GM21423 (cell line): Measurements from ENCODE around the gene PFDN1.
A peak's percentile ranks its signal among the peaks of the same experiment; 100 is the strongest.

ENCODE experiments used
- ATAC-seq: cut with Tn5 transposase; IDR thresholded peaks from one replicate; pipeline ENCODE4 v1.9.1; 2021; ENCODE audit warnings: mild to moderate bottlenecking, moderate library complexity; ENCODE audit not compliant: unreplicated experiment

PFDN1 gene

DNA sequence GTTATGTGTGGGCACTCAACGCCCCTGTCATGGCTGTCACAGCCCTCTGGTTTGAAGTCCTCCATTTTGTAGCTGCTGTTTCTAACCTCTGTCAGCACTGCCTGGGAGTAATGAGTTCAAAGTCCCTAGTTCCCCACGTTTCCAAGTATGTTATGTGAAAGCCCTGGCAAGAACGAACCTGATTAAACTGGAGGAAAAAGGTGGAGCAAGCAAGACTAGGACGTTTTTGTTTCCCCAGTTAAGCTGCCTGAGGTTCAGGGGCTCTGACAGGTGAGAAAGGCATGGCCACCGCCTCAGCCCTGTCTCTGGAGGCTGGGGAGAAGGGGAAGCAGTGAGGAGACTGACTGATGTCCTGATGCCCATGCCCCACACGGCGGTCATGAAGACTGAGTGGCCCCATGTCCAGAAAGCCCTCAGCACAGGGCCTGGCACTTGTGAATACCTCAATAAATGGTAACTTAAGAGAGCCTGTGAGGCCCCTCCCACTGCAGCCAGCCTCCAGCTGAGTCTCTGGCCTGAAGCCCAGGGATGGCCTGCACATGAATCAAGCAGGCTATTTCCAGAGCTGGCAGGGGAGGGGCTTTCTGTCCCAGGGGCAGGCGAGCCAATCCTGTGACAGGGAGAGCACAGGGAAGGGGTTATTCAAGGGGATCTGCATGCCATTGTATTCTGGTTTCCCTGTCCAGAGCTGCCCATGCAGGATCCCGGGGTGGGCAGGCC, 61.8 kb downstream of the PFDN1 start:
- no peak for ATAC-seq

DNA sequence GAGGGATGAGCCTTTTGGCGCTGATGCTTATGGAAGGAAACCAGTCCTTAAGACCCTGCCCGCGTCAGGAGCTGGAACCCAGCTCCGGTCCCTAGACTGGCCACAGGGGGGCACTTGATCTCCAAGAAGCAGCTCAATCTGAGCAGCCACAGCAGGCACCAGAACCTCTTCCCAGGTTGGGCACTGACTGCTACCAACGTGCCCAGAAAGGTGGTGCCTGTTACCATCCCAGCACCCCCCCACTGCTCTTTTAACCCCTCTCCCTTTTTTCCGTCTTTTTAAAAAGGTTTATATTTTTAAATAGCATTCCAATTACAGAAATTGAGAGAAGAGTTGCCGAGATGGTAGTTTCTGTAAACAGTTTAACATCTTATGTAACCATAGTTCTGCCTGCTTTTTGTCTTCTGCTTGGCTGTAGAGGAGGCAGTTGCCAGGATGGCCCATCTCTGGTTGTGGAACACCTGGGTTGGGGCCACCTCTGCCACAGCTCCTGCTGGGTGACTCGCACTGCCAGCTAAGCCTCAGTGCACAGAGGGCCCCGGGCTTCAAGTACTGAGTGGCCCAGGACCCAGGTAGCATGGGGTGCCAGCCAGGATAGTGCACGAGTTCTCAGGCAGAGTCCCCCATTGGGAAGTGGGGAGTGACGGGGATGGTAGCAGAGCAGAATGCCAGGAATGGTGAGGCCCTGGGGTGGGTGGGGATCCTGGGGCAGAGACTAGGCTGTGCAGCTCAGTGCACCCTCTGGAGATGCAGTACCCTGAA, 62.8 kb downstream of the PFDN1 start:
- ATAC-seq: peak; percentile 66

DNA sequence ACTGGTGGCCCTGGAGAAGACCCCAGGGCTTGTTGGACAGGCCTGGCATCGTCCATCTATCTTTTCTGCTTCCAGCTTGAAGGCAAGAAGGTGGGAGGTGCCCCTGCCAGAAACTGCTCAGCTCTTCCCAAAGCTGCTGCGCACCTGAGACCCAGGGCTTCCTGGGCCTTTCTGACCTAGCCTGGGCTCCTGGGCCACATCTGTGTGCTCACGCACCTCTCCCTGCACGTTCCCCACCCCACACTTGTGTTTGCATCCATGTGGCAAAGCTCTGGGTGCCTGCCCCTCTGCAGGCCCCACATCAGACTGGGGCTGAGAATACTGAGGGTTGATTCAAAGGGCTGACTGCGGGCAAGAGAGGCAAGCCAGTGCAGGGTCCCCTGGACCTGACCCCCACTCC, 63.4 kb downstream of the PFDN1 start:
- no peak for ATAC-seq

DNA sequence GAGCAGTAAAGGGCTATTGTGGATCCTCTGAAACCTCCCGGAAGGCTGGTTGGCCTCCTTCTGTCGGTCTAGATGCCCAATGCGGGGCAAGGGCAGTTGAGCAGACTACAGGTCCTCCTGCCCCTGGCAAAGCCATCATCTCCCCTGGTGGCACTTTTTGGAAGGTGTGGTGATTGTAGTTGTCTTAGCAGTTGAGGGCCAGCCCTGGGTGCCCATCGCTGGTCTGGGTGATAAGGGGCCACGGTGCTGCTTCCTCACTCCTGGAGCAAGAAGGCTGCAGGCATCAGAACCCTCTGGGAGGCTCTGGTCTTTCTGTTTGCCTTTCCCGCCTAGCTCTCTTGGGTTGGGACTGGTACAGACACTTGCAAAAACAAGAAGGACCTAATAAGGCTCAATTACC, 64.1 kb downstream of the PFDN1 start:
- ATAC-seq: no peak

DNA sequence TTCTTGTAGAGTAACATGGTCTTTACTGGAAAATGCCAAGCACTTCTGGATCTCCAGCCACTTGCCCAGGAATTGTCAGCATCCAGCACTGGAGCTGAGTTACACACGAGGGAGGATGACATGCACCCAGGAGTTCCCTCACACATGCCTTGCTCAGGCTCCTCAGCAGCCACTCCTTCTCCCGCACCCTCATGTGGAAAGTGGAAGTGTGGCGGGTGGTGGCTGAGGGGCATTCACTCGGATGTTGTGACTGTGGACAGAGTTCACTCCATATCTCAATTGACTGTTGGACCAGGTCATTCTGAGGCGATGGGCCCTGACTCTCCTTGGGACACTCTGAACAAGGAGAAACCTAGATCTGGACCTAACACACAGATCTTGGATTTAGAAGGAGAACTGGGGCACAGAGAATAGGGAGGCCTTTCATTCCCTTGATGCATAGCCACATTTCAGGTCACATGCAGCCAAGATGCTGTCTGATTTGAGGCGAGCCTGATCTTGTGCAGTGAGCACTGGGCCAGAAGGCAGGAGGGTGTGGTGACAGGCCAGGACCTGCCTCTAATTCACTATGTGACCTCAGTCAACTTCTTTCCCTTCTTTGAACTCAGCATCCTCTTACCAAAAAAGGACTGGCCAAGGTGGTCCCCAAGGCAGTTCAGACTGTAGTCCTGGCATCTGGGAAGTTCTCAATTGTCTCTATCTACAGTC, 65.9 kb downstream of the PFDN1 start:
- no peak for ATAC-seq

DNA sequence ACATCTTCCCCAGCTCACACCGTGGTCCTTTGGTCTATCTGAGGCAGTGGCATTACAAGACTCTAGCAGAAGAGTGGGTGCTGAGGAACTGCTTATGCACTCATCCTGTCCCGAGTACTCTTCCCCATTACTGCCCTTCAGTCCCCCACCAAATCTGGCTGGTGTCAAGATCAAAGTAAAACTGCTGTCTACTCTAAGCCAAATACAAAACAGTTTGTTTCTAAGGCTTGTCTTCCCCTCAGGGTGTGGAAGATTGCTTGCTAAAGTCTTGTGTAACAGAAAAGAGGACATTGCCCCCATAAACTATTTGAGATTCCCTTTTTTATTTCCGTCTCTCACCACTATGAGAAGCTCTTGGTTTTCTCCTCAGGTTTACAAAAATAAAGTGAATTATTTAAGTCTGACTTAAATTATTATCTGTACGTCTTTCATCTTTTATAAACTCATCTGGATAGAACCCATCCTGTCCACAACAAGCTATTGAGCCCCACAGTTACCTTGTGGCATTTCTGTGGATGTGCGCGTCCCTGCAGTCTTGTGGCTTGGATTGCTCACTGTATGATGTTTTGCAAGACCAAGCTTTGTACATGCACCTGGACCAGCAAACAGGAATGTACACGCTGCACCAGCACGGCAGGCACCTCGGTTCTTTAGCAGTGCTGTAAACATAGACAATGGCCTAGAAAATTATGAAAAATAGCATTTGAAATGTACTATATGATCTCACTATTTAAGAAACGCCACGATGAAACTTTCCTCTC, 66.9 kb downstream of the PFDN1 start:
- ATAC-seq: no peak

DNA sequence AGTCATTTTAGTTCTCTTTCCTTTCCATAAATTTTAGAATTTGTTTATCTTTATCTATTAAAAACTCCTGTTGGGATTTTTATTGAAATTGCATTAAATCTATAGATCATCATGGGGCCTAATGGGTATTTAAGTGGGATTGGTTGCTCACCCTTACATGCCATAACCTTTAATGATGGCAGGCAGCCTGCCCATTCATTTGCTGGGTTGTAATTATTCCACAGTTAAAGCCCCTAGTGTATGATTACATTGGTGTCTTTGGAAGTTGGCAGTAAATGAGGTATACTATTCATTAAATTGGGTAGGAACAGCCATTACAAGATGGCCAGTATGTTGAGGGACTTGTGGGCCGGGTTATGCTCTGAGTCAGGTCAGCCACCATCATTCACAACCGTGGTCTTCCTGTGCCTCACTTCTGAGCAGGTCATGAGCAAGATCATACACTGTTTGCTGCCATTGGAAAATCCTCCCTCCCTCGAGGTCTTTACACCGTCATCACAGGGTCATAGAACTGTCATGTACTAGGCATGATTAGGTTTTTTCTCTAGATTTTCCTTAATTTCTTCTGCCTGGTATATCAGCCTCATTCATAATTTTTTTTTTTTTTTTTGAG, 68.4 kb downstream of the PFDN1 start:
- ATAC-seq: no peak

DNA sequence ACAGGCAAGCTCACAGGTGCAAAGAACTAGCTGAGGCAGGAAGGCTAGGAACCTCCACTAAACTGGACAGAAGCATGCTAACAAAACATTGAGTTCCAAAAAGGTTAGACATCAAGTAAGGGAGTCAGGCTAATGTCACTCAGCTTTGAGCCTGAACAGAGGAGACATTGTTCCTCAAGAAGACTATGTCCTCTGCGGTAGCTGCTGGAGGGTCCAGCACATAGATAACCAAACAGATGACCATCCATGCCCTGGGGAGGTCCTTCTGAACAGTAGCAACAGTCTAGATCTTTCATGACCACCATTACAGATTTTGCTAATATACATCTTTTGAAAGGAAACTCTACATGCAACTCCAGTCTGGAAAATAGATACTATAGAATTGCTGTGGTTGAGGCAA, 70.2 kb downstream of the PFDN1 start:
- no peak for ATAC-seq

DNA sequence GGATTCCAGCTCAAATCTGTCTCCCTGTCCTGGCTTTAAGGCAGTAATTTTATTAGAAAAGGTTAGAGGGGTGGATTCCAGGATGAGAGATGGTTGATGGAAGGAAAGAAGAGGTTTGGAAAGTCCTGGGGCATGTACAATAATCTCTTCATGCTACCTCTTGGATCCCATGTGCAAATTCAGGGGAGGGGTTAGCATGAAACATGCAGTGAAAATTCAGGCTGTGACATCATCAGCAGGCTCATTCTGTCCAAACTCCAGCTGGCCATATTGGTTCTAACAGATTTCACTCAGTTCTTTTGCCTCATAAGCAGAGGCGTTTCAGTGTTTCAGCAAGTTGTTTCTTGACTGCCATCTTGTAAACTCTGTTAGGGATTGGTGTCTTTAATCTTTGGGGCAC, 72.5 kb downstream of the PFDN1 start:
- no peak for ATAC-seq

DNA sequence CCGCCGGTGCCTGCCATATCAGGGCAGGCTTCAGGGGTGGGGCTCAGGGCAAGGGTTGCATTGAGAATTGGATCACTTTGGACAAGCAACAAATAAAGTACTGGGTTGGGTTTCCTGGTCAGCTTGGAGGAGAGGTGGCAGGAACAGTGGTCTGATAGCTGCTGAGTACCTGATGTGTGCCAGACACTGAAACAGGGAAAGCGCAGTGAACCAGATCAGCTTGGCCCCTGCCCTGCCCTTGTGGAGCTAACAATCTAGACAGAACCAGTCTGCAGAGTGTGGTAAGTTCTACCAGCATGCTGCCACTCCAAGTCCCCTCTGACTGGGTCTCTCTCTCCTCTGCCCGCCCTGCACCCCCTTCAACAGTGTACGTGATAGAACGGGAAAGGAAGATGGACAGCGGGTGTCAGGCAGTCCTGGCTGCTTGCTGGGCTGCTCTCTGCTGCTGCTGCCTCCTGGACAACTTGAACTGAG, 74.5 kb downstream of the PFDN1 start:
- no peak for ATAC-seq

DNA sequence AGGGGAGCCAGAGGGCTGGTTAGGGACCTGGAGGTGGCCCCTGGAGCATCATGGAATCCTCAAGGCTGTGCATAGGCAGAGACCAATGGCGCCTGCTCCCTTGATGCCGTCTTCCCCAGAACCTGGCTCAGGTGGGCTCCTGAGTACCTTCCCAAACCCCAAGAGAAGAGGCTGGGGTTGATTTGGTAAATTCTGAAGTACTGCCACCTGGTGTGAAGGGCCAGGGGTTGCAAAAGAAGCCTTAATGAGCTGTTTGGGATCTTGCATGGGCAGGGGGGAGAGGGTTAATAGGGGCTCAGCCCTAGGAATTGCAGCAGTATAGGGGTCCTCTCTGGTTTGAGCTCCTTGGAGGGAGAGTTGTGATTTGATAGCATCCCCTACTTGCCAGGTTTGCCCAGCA, 75.9 kb downstream of the PFDN1 start:
- ATAC-seq: no peak

DNA sequence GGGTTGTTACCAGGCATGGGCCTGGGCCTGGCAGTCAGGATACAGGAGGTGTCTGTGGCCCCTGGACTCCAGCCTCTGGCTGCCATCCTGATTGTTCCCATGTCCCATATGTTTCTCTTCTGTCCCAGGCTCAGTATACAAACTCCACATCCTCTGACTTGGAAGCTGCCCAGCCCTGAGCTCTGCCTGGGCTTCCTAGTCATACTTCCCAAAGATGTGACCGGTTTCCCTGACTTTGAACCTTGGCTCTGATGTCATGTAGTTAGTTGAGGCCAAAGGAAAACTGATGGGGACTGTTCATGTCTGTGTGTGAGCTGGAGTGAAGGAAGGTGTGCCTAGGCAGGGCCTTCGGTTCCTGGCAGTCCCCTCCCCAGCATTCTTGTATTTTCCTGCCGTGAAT, 77.5 kb downstream of the PFDN1 start:
- no peak for ATAC-seq

DNA sequence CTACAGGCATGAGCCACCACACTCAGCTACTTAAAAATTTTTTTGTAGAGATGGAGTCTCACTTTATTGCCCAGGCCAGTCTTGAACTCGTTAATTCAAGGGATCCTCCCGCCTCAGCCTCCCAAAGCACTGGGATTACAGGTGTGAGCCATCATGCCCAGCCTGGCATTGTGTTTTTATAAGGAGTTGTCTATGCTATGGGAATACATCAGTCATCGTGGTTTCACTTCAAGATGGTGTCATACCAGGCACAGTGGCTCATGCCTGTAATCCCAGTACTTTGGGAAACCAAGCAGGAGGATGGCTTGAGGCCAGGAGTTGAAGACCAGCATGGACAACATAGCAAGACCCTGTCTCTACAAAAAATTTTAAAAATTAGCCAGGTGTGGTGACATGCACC, 78.2 kb downstream of the PFDN1 start:
- ATAC-seq: no peak

DNA sequence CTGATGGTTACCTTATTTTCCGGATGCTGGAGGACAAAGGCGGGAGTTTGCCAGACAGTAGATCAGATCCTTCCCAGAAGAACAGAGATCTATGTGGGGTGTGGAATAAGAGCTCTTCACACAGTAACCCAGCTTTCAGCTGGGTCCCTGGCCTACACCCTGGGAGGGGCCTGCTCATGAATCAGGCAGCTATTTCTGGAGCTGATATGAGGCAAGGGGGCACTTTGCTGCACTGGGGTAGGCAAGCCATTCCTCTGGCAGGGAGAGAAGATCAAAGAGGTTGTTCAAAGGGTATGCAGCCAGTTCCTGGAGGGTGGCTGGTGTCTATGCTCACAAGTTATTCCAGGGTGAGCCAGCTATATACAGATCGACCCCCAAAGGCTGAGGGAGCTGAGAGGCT, 79.3 kb downstream of the PFDN1 start:
- no peak for ATAC-seq

DNA sequence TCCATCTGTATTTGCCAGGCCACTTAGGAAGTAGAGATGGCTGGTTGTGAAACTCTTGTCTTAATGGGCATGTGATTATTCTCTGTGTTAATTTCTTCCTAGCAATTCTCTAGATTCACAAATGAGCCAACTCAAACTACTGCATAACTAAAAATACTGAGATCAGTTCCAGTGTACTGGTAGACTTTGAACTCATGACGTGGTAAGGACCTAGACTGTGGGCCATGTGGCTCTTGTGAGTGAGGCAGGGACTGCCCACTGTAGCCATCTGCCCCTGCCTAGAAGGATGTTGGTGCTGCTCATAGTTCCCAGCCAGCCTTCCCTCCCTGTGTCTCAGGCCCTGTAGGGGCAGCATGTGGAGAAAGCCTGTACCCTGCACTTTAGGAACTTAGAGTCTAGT, 80.5 kb downstream of the PFDN1 start:
- ATAC-seq: no peak

DNA sequence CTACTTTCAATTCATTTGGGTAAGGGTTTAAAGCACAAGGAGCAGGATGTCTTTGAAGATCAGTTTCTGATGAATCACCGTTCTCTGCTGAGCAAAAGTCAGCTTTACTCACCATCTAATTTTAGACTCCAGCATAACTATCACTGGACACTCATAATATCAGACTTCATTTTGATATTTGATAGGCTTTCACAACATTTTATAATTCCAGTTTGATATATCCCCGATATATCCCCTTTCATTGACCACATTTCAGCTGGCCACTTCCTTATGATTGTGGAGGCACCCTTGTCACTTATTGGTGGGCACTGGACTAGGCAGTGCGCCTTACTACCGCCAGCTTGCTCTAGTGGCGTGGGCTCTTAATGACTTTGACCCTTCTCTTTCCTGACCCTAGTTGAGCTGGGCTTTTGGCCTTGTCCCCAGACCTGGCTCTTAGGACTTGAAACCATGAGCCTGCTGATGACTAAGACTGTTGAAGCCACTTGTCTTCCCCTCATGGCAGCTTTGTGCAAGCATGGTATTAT, 81.1 kb downstream of the PFDN1 start:
- no peak for ATAC-seq

DNA sequence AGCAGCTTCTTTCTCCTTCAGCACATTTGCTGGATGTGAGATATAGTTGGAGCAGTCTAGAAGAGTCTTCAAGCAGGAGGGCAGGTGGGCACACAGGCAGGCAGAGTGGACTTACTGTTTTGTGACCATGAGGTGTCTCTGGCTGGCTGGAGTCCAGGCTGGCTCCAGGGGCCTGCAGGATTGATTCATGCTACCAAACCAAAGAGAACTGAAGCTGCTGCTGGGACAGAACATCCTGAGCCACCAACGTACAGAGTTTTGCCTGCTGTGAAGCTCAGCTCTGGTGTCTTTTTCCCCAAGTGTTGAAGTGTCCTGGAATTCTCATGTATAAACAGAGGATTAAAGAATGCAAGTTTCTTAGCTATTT, 82.2 kb downstream of the PFDN1 start:
- no peak for ATAC-seq

DNA sequence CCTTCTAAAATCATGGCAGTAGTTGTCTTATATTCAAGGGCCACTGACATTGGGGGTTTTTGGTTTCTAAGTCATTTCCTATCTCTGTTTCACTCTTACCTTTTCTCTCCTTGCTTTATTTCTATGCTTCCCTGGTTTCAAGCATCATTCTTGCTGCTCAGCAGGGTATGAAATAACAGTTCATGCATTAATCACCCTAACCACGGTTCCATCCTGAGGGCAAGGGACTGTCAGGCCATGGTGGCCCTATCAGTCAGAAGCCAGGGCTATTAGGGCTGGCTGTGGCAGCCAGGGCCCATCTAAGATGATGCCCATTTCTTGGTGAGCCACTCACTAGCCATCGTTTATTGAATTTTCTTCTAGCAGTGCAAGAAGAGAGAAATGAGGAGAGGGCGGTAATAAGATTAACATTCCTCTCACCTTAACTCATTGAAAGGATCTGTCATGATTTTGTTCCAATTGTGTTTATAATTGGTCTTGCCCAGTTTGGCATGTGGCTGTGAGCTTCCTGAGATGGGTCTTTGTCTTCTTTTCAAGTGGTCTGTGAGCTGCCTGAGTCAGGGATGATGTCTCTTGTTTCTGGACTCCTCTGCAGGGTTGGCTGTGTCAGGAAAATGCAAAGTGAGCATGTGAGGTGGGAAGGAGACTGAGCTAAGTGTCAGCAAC, 82.7 kb downstream of the PFDN1 start:
- peak; percentile 71 for ATAC-seq

DNA sequence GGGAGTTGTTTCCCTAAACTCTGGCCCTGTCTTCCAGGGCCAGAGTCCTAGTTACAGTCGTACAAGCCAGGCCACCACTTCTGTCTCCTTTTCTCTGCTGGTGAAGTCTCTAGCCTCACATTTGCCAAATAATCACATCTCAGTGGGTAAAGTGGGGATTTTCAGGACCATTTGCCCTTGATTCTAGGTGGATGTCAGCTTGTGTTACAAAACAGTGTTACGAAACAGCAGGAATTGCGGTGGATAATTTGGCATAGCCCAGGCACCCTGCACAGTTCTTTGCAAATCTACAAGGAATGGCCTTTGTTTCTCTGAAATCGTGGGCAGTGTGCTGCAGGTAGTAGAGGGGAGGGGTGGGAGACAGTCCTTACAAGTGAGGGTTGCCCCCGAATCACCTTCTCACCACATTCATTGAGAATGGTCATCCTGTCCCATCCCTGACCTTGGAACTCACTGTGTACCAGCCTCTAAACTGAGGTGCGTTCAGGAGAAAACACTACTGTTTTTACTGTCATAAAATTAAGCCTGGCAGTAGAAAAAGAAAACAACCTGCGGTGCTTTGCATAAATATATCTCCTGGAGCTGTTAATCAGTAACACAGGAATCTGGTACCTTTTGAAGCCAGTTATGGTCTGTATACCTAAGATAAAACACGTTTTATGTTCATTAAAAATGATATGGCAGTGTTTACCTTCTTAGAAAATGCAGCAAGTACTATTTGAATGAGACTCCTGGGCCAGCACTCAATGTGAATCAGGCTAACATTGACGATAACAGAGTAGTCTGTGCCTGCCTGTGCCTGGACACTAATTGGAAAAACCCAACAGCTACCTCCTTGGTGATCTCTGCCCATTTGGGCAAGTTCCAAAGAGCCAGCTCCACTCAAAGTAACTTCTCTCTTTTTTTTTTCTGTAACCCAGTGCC, 83.6 kb downstream of the PFDN1 start:
- no peak for ATAC-seq
